NCI-H2196 (cell line): ENCODE measurements around the gene PHACTR1.

Source experiments
- DNase-seq: peaks from one replicate; lab custom pipeline; 2025; ENCODE audit not compliant: unreplicated experiment; lab: John Stamatoyannopoulos, UW

PHACTR1 gene

DNA sequence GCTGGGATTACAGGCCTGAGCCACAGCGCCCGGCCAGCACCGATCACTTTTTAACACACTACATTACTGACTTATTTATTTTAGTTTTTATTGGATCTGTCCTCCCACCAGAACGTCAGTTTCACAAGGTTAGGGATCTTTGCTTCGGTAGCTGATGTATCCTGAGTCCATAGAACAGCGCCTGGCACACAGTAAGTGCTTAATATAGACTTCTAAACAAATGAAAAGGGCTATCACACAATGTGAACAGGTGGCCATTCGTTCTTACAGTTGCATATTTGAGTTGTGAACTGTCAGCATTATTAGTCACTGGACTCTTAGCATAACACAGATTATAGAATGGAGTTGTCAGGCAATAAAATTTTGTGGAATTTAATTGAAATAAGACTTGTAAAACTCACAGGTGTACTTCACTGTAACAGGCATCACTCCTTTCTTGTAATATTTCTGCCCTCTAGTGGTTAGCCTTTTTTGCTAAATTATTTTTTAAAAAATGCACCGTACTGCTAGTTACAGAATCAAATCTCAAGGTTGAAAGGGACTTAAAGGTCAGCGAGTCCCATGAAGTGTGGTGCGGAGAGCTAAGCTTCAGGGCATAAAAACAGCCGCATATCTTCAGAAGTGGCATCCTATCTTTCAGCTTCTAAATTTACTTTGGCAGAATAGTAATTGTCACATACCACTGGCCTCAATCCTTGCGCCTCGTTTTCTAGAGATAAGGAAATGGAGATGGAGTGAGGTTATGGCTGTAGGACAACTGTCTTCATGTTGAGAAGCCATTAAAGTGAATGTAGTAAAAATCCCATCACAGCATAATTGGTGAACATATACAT lies 615.2 kb downstream of the PHACTR1 start:
- peak; percentile 46 for DNase-seq

DNA sequence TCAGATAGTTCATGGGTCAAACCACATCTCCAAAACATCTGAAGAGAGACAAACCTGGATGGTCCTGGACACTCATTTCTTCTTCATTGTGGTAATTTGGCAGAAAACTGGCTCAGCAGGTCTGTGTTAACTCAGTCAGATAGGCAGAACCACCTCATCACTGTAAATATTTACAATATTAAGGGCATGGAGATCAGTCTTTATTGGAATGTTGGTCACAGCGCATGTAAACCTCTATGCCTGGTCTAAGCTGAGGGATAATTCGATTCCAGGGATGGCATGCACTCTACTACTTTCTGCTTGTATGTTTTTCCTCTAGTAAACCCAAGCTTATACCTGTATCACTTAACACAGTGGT lies 615.8 kb downstream of the PHACTR1 start:
- no peak for DNase-seq

DNA sequence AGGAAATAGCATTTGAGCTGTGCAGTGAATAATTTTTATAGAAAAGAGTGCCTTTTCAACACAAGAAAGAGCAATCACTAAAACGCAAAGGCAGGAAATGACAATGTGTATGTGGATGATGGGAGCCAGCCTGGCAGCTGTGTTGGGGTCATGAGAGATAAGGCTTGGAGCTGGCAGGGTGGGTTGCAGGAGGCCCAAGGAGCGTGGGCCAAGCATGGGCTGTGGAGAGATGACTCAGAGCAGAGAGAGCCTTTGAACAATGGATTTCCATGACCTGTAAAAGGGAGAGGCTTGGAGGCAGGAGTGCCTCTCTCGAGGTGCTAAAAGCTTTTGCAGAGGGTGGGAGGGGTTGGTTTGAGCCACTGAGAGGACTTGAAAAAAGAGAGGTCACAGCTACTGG lies 618.4 kb downstream of the PHACTR1 start:
- DNase-seq = no peak

DNA sequence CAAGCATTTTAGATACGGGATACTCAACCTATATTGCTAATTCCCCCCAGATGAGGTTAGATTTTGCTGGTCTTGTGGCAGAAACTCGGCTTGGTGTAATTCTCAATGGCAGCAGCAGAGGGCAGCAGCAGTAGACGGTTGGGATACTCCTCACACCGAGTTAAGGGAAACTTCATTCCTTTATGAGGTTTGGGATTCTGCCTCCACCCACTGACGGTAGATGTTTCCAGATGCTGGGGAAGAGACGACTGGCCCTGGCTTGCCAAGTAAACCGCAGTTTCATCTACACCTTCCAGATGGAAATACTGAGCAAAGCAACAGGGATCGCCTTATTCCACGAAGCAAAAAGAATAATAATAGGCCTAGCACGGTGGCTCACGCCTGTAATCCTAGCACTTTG lies 620.0 kb downstream of the PHACTR1 start:
- DNase-seq = peak; percentile 79

DNA sequence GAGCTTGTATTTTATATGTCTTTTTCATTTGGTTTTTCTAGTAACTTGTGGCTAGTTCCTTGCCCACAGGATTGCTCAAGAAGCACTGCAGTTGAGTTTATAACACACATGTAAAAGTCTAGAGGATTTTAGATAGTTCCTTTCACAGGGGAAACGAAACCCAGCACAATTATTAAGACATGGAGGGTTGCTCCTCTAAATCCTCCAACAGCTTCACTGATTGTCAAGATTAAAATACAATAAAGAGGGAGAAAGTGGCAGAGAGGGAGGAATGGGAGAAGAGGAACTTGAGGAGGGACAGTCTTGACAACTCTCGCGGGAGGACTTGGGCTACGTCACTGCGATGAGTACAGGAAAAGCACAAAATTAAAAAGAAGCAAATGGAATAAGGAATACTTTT lies 621.5 kb downstream of the PHACTR1 start:
- no peak for DNase-seq
